ENCODE measurements around the gene EXD3.

EXD3 gene

GRCh38 chr9:137302449-137303150, 120.4 kb downstream of the EXD3 start:
- no peaks in the 10 kb centered on the region for H3K9me3 ChIP-seq
- peaks cover 11 to 24% of the 10 kb centered on the region in 2 experiments for H3K4me1 ChIP-seq (ENCODE audit: control insufficient read depth in 1 of 2, insufficient read depth in 1 of 2, low read depth in 1 of 2, low read length in 1 of 2)
- H3K4me3 ChIP-seq (ENCODE audit: low read depth in 1 of 2, low read length in 1 of 2) = peak overlapping the region; percentile 23 to 36
- peaks cover 98% of the 10 kb centered on the region for H3K27me3 ChIP-seq
- peak; percentile 11 for TF ChIP-seq CTCF (IDR thresholded peaks at IDR 0.05)
- H3K27ac ChIP-seq = no peak overlapping the region
- H3K36me3 ChIP-seq = no peaks in the 10 kb centered on the region

- H3K27me3 ChIP-seq = peaks cover 98% of the 10 kb centered on the region
- H3K4me1 ChIP-seq (ENCODE audit: control insufficient read depth in 1 of 2, insufficient read depth in 1 of 2, low read depth in 1 of 2, low read length in 1 of 2) = peaks cover 11 to 24% of the 10 kb centered on the region in 2 experiments
- H3K27ac ChIP-seq = no peak within 1 kb of the TSS
Observed at GRCh38 chr9:137302118-137302448, 120.9 kb downstream of the EXD3 start, which contains the start of gene NRARP. Gene NRARP, minus strand, starts transcription at chr9:137302271. Its CDS starts 343 bp downstream, at chr9:137301928.

GRCh38 chr9:137301081-137301947, 121.6 kb downstream of the EXD3 start:
- Histone ChIP-seq H3K9me3 (no peaks in the 10 kb centered on the region), H3K27me3 (peaks cover 98% of the 10 kb centered on the region), H3K4me3 (ENCODE audit: low read depth in 1 of 2, low read length in 1 of 2) (peak overlapping the region; percentile 43 to 55), H3K4me1 (ENCODE audit: control insufficient read depth in 1 of 2, insufficient read depth in 1 of 2, low read depth in 1 of 2, low read length in 1 of 2) (peaks cover 11 to 24% of the 10 kb centered on the region in 2 experiments), H3K27ac (no peak overlapping the region), H3K36me3 (no peaks in the 10 kb centered on the region)
- no peak for TF ChIP-seq CTCF (IDR thresholded peaks at IDR 0.05)

More at GRCh38 chr9:137302118-137302448, 120.9 kb downstream of the EXD3 start, which contains the start of gene NRARP:
- Histone ChIP-seq H3K4me3 (ENCODE audit: low read depth in 1 of 2, low read length in 1 of 2) (peak within 1 kb of the TSS; percentile 43 to 55), H3K36me3 (no peaks in the 10 kb centered on the region), H3K9me3 (no peaks in the 10 kb centered on the region)
- no peak for TF ChIP-seq CTCF (IDR thresholded peaks at IDR 0.05)

DNA sequence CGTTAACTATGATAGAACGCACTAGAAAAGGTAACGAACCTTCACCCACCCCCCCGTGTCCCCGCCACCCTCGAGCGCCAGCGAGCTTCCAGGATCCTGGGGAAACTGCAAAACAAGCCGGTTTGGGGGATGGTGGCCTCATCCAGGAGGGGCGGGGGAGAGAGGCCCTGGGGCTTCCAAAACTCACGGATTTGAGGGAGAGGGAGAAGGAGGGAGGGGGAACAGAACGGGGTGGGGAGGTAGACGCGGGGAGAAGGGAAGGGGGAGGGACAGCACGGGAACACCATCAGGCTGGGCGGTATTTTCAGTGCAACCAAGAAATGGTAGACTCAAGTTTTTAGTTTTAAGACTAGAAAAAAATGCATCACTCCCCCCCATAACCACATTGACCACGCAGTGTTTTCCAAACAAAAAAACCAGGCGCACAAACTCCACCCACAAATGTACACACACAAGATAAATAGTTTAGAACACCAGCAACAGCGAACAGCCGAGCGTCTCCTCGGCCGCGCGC, 122.3 kb downstream of the EXD3 start:
- Histone ChIP-seq H3K27me3 (peaks cover 98% of the 10 kb centered on the region), H3K4me1 (ENCODE audit: control insufficient read depth in 1 of 2, insufficient read depth in 1 of 2, low read depth in 1 of 2, low read length in 1 of 2) (peaks cover 11 to 28% of the 10 kb centered on the region in 2 experiments), H3K36me3 (no peaks in the 10 kb centered on the region), H3K4me3 (ENCODE audit: low read depth in 1 of 2, low read length in 1 of 2) (peak overlapping the region; percentile 27 to 43), H3K9me3 (no peaks in the 10 kb centered on the region), H3K27ac (no peak overlapping the region)
- TF ChIP-seq CTCF (IDR thresholded peaks at IDR 0.05) = no peak

DNA sequence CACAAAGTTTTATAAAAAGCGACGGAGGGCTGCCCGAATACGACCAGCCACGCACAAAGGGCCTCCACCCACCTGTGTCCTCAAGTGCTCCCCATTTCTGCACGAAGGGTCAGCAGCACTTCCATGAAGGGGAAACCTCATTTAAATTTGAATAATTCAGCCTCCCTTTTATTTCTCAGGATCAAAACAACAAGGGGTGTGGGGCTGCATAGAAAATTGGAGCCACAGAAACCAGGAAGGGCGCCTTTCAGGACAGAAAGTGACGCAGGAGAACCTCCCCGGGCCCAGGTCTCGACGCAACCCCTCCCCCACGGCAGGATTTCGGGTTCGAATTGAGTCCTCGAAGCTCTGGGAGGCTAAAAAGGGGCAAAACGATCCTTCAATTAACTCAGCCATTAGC, 123.0 kb downstream of the EXD3 start:
- H3K4me3 ChIP-seq (ENCODE audit: low read depth in 1 of 2, low read length in 1 of 2) = no peak overlapping the region
- peaks cover 98% of the 10 kb centered on the region for H3K27me3 ChIP-seq
- H3K27ac ChIP-seq = no peak overlapping the region
- H3K36me3 ChIP-seq = no peaks in the 10 kb centered on the region
- TF ChIP-seq CTCF (IDR thresholded peaks at IDR 0.05) = no peak
- H3K9me3 ChIP-seq = no peaks in the 10 kb centered on the region
- peaks cover 11 to 34% of the 10 kb centered on the region in 2 experiments for H3K4me1 ChIP-seq (ENCODE audit: control insufficient read depth in 1 of 2, insufficient read depth in 1 of 2, low read depth in 1 of 2, low read length in 1 of 2)

Measured in neutrophil (primary cell).